GM21619 (cell line): Measurements from ENCODE around the gene MISFA.
"Not testable (repeated sequence)": the region's sequence is repeated elsewhere in the genome, so short reads cannot be mapped to it uniquely, and the experiment has no call there.

ENCODE experiments used
- ATAC-seq: cut with Tn5 transposase; IDR thresholded peaks from one replicate; pipeline ENCODE4 v1.9.1; 2021; ENCODE audit not compliant: unreplicated experiment

The MISFA gene

GRCh38 chr11:18617688-18618341 is 18.2 kb downstream of the MISFA start:
- peak; percentile 40 for ATAC-seq

- ATAC-seq = no peak
Observed at GRCh38 chr11:18618342-18619025, 18.9 kb downstream of the MISFA start.

- no peak for ATAC-seq
Observed at GRCh38 chr11:18623707-18624106, 24.1 kb downstream of the MISFA start.

DNA sequence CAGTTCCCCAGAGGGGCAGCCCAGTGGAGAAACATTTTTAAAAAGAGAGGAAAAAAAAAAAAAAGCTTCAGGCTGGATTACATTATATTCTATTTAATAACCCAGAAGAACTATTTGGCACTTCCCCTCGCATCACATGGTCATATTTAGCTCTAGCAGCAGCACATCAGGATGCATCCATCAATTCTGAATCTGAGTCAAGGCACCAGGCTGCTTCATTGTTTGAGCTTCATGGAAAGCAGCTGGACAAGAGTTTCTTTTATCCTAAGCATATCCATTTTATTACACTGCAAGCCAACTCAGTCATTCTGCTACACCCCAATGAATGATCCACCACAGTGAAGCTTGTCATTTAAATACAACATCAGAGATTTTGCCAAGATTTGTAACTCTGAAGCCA is 24.6 kb downstream of the MISFA start:
- ATAC-seq = no peak

DNA sequence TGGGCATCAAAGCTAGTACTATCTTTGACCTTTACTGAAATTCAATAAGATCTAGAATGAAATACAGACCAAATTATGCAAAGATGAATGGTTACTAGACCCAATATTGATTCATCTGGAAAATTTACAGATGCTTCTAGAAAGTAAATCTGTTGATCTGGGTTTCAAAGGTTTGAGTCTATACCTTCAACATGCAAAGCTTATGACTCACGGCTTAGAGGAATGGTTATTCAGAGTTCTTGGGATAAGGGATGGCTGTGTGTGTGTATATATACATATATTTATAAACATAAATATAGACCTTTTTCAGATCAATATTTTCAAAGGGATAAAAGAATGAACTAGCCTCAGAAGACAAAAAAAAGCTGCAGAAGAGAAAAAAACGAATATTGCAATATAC is 33.3 kb downstream of the MISFA start:
- no peak for ATAC-seq

DNA sequence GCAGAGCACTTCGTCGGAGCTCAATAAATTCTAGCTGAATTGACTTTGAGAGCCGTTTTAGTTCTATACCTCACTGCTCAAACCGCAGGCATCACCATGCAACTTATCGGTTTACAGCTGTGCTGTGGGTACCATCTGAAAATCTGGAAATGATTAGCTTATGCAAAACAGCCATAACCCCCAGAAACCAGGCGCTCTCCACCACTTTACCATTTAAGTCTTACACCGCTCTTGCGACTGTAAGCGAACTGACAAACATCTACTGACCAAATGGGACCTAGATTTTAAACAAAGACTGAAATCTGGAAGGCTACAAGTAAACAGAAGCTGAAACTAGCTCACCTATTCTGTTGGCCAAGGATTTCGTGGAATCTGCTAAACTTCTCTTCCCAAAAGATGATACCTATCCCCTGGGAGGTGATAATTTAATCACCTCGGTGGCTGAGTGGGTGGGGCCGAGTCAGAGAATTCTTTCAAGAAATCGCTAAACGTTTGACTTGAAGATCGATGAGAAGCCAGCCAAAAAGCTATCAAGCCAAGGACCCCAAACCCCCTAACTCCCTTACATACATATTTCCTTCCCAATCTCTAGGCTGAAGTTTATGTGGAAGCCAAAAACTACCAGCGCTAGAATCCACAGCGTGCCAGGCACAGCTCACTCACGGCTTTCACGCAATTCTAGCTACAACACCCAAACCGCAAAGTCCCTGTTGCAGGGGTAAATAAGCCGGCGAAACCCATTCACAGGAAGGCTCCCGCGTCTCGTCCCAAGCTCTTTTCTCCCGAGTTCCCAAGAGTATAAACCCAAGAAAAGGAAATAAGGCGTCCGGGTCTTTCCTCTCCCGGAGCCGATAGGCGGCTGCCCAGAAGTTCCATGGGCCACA is 33.9 kb downstream of the MISFA start:
- ATAC-seq = peak; percentile 50

- ATAC-seq = peak; percentile 96
Observed at GRCh38 chr11:18634140-18635032, 34.8 kb downstream of the MISFA start, which contains the start of gene SPTY2D1. SPTY2D1 (minus strand) TSS chr11:18634342; CDS start chr11:18634257, 85 bp downstream.

GRCh38 chr11:18641677-18642076 is 42.1 kb downstream of the MISFA start:
- ATAC-seq = no peak

- not testable (repeated sequence) for ATAC-seq
Observed at GRCh38 chr11:18643034-18643433, 43.4 kb downstream of the MISFA start.

DNA sequence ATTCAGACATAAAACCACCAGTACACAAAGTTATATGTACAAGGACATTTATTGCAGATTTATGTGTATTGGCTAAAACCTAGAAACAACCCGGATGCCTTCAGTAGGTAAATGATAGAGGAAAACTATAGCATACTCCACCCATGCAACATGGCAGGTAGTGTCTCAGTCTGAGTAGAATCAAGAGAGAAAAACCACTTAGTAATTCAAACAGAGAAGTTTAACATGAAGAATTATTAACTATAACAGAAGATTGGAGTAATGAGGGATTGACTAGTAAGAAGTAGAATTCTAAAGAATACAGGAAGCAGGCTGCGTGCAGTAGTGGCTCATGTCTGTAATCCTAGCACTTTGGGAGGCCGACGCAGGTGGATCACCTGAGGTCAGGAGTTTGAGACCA is 50.8 kb downstream of the MISFA start:
- ATAC-seq = peak; percentile 45

- ATAC-seq = peak; percentile 90
Observed at GRCh38 chr11:18650859-18651557, 51.4 kb downstream of the MISFA start.
